A673 (cell line): Measurements from ENCODE around the gene ENTPD6. TPM values are rescaled to one million over a fixed set of nuclear protein-coding genes. Genes with fewer than 3 reads are reported as not detected.

Source experiments
- BruUV-seq: library from RNA; stranded (reverse); fragments of 400-500 nt; replicated peaks from 2 replicates; lab custom pipeline; 2021; lab: Mats Ljungman, UMichigan
- CTCF ChIA-PET: fragments of 300-600 bp; sonication (Branson Sonifier 250); formaldehyde crosslinking; loops from one replicate; lab custom pipeline; 2022; ENCODE audit warnings: antibody characterized with exemption; lab: Charles Lee
- POLR2A ChIA-PET: fragments of 300-600 bp; sonication (Branson Sonifier 250); formaldehyde crosslinking; loops from one replicate; lab custom pipeline; 2022; ENCODE audit warnings: antibody characterized with exemption; ENCODE audit not compliant: low non-redundant PET; lab: Charles Lee
- DNase-seq: peaks from one replicate; pipeline ENCODE4 v3.0.0-alpha.2; 2015; ENCODE audit warnings: low spot score
- H3K27ac ChIP-seq: fragments of 200-600 bp; sonication (generic); 2 replicates; pipeline ENCODE4 v1.5.1; 2016; ENCODE audit warnings: mixed run types, low read depth, mild to moderate bottlenecking, mixed read lengths, antibody characterized with exemption, low read length; ENCODE audit not compliant: poor library complexity, severe bottlenecking
- H3K27me3 ChIP-seq: fragments of 200-600 bp; sonication (generic); replicated peaks from 2 replicates; pipeline ENCODE4 v1.6.1; 2017; ENCODE audit warnings: mixed run types, low read depth, mild to moderate bottlenecking, mixed read lengths, antibody characterized with exemption, low read length; ENCODE audit not compliant: insufficient read depth, poor library complexity
- H3K36me3 ChIP-seq: fragments of 200-600 bp; sonication (generic); 2 replicates; pipeline ENCODE4 v1.6.1; 2016; ENCODE audit warnings: mixed run types, mild to moderate bottlenecking, mixed read lengths, antibody characterized with exemption, low read length; ENCODE audit not compliant: insufficient read depth, poor library complexity, severe bottlenecking
- H3K4me1 ChIP-seq: fragments of 200-600 bp; sonication (generic); 2 replicates; pipeline ENCODE4 v1.6.1; 2017; ENCODE audit warnings: mixed run types, mild to moderate bottlenecking, mixed read lengths, antibody characterized with exemption, low read length; ENCODE audit not compliant: insufficient read depth, poor library complexity, severe bottlenecking
- H3K4me3 ChIP-seq: fragments of 200-600 bp; sonication (generic); 2 replicates; pipeline ENCODE4 v1.5.1; 2016; ENCODE audit warnings: low read depth, mixed run types, mild to moderate bottlenecking, mixed read lengths, low read length; ENCODE audit not compliant: poor library complexity, severe bottlenecking
- H3K9me3 ChIP-seq: fragments of 200-600 bp; sonication (generic); 2 replicates; pipeline ENCODE4 v1.6.1; 2016; ENCODE audit warnings: mixed run types, low read depth, mild to moderate bottlenecking, mixed read lengths, antibody characterized with exemption, low read length; ENCODE audit not compliant: poor library complexity, severe bottlenecking
- EZH2 ChIP-seq: fragments of 200-600 bp; sonication (generic); IDR thresholded peaks from 2 replicates; pipeline ENCODE4 v1.6.1; 2017; ENCODE audit warnings: borderline replicate concordance, low read depth, mild to moderate bottlenecking, mixed read lengths, antibody characterized with exemption, low read length; ENCODE audit not compliant: poor library complexity, severe bottlenecking
- intact Hi-C: fragments of 100-400 bp; cut with micrococcal nuclease; formaldehyde crosslinking; loops from one replicate; pipeline ENCODE4 v1.10.0; 2022; ENCODE audit not compliant: unreplicated experiment
- total RNA-seq: library from RNA; stranded (reverse); gene quantifications from 2 replicates; pipeline ENCODE4 v1.2.3, GENCODE V29; 2021
- TF ChIP-seq, protein P1 (sequence below): fragments of 300-800, 200-600 bp; sonication (generic); conservative IDR thresholded peaks from 2 replicates; pipeline ENCODE4 v1.5.1; 2017; ENCODE audit warnings: low read depth, mild to moderate bottlenecking, antibody characterized with exemption, low read length, moderate library complexity, mixed read lengths

The ENTPD6 gene
- total RNA-seq, 1 experiment from 2014 or later = 50.2 TPM

DNA sequence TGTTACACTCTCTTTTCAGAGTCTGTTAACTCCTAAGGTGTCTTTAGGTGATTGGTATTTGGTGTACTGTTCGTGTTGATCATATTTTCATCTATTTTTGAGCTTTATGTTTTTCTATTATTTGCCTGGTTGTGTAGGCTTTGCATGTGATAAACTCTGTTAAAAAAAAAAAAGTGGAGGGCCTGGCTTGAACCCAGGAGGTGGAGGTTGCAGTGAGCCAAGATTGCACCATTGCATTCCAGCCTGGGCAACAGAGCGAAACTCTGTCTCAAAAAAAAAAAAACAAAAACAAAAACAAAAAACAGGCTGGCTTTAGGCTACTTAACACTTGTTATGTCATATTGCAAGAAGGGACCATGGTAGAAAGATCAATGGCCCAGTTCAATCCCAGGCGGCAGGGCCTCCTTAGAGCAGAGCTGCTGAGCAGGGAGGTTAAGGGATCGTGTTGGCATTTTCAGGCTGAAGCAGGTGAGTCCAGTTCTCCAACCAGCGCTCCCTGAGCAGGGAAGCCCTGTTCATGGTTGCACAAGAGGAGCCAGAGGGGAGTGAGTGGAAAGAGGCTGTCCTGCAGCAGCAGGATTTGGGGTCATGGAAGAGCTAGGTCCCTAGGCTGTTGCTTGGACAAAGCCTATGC is 60.8 kb downstream of the ENTPD6 start:
- POLR2A ChIA-PET = no interaction called here

GRCh38 chr20:25257130-25257529 is 61.6 kb downstream of the ENTPD6 start:
- H3K36me3 ChIP-seq = peaks cover 5% of the 10 kb centered on the region

More for the DNA sequence above, 60.8 kb downstream of the ENTPD6 start:
- BruUV-seq = no TSS peak
- TF ChIP-seq, protein P1, sequence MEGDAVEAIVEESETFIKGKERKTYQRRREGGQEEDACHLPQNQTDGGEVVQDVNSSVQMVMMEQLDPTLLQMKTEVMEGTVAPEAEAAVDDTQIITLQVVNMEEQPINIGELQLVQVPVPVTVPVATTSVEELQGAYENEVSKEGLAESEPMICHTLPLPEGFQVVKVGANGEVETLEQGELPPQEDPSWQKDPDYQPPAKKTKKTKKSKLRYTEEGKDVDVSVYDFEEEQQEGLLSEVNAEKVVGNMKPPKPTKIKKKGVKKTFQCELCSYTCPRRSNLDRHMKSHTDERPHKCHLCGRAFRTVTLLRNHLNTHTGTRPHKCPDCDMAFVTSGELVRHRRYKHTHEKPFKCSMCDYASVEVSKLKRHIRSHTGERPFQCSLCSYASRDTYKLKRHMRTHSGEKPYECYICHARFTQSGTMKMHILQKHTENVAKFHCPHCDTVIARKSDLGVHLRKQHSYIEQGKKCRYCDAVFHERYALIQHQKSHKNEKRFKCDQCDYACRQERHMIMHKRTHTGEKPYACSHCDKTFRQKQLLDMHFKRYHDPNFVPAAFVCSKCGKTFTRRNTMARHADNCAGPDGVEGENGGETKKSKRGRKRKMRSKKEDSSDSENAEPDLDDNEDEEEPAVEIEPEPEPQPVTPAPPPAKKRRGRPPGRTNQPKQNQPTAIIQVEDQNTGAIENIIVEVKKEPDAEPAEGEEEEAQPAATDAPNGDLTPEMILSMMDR = no peak
- no peak for TF ChIP-seq EZH2
- Histone ChIP-seq H3K36me3 (peaks cover 5% of the 10 kb centered on the region), H3K9me3 (no peaks in the 10 kb centered on the region), H3K4me1 (no peaks in the 10 kb centered on the region), H3K4me3 (no peak overlapping the region), H3K27me3 (no peaks in the 10 kb centered on the region), H3K27ac (no peak overlapping the region)
- no peak for DNase-seq
- CTCF ChIA-PET = no interaction called here
- intact Hi-C loops = no loop called here

GRCh38 chr20:25257756-25258475 is 62.4 kb downstream of the ENTPD6 start:
- no TSS peak for BruUV-seq
- ChIA-PET POLR2A (interaction anchor here (0.6 kb wide), 1 partner anchor 790 kb away, joined by 3 read pairs; no protein-coding TSS in a partner anchor), CTCF (no interaction called here)
- intact Hi-C loops = no loop called here
- Histone ChIP-seq H3K4me1 (no peaks in the 10 kb centered on the region), H3K27me3 (no peaks in the 10 kb centered on the region), H3K9me3 (no peaks in the 10 kb centered on the region), H3K36me3 (peaks cover 5% of the 10 kb centered on the region), H3K27ac (no peak overlapping the region), H3K4me3 (no peak overlapping the region)
- no peak for TF ChIP-seq EZH2
- TF ChIP-seq, protein P1 = no peak
- DNase-seq = no peak

More at GRCh38 chr20:25257130-25257529, 61.6 kb downstream of the ENTPD6 start:
- no peaks in the 10 kb centered on the region for H3K27me3 ChIP-seq
- H3K4me1 ChIP-seq = no peaks in the 10 kb centered on the region
- H3K4me3 ChIP-seq = no peak overlapping the region
- no TSS peak for BruUV-seq
- no peak for DNase-seq
- H3K9me3 ChIP-seq = no peaks in the 10 kb centered on the region
- intact Hi-C loops = no loop called here
- POLR2A ChIA-PET = no interaction called here
- no peak overlapping the region for H3K27ac ChIP-seq
- TF ChIP-seq EZH2 = no peak
- TF ChIP-seq, protein P1 = no peak
- CTCF ChIA-PET = no interaction called here
